HepG2 (cell line): Measurements from ENCODE around the gene PDGFB. TPM values are rescaled to one million over a fixed set of nuclear protein-coding genes. Genes with fewer than 3 reads are reported as not detected.

ENCODE experiments used
- ATAC-seq: fragments of 200-7000 bp; cut with Tn5 transposase; 3 replicates; pipeline ENCODE4 v1.9.1; 2020; ENCODE audit warnings: mild to moderate bottlenecking, moderate library complexity
- BruUV-seq: library from RNA; stranded (reverse); fragments of 400-500 nt; replicated peaks from 2 replicates; lab custom pipeline; 2021; lab: Mats Ljungman, UMichigan
- CTCF ChIA-PET: fragments of 300-600 bp; formaldehyde crosslinking; extraction: SDS; loops from one replicate; lab custom pipeline; 2021; ENCODE audit warnings: low total read pairs, inconsistent platforms, low intra/inter-chr PET ratio; lab: Yijun Ruan, JAX
- POLR2A ChIA-PET: fragments of 350-600 bp; sonication (Branson Sonifier 250); formaldehyde crosslinking; loops from one replicate; lab custom pipeline; 2020; ENCODE audit warnings: antibody characterized with exemption, inconsistent platforms; lab: Yijun Ruan, JAX
- DNase-seq: peaks from one replicate; pipeline ENCODE4 v3.0.0-alpha.2; 2015; ENCODE audit warnings: low spot score
- FAIRE-seq: peaks from 3 replicates; lab custom pipeline; 2011; peaks lifted over from hg19 to GRCh38; lab: Jason Lieb, UNC
- H2AFZ ChIP-seq: one replicate; pipeline ENCODE4 v1.6.1; 2011; ENCODE audit warnings: low read length, inconsistent platforms
- H3K27ac ChIP-seq: fragments of 300-600 bp; 3 replicates; pipeline ENCODE4 v1.8.0; 2011; ENCODE audit warnings: mixed run types, mild to moderate bottlenecking, mixed read lengths, low read length, inconsistent platforms; ENCODE audit not compliant: insufficient read depth; ENCODE audit errors: extremely low read length
- H3K27me3 ChIP-seq, 2 experiments: fragments of 200-600 bp in 1 of 2; 2 replicates in 1 of 2; 3 replicates in 1 of 2; pipeline versions ENCODE4 v1.6.0 to v1.8.0; 2011; ENCODE audit warnings: low read length in 2 of 2, mild to moderate bottlenecking in 2 of 2, moderate library complexity in 2 of 2, inconsistent platforms in 1 of 2; ENCODE audit not compliant: insufficient read depth in 2 of 2, control insufficient read depth in 1 of 2
- H3K36me3 ChIP-seq, 2 experiments: fragments of 200-600 bp in 1 of 2; replicated peaks in 1 of 2; 2 replicates in 1 of 2; 3 replicates in 1 of 2; pipeline versions ENCODE4 v1.5.1 to v1.8.0; 2011; ENCODE audit warnings: low read length in 2 of 2, inconsistent platforms in 1 of 2; ENCODE audit not compliant: insufficient read depth in 2 of 2, control insufficient read depth in 1 of 2
- H3K4me1 ChIP-seq: 2 replicates; pipeline ENCODE4 v1.5.1; 2012; ENCODE audit warnings: low read length, inconsistent platforms; ENCODE audit not compliant: insufficient read depth
- H3K4me2 ChIP-seq: 2 replicates; pipeline ENCODE4 v1.6.0; 2011; ENCODE audit warnings: low read depth, low read length, inconsistent platforms
- H3K4me3 ChIP-seq, 3 experiments: fragments of 200-600 bp in 1 of 3; sonication (generic), shearing (Covaris generic) in 1 of 3; replicated peaks in 1 of 3; 2 replicates each; pipeline ENCODE4 v1.5.1; 2011 to 2016; ENCODE audit warnings: low read length in 3 of 3, inconsistent platforms in 2 of 3, low read depth in 2 of 3, mild to moderate bottlenecking in 2 of 3, control low read depth in 1 of 3, mixed read lengths in 1 of 3; ENCODE audit not compliant: insufficient read depth in 1 of 3
- H3K79me2 ChIP-seq: one replicate; pipeline ENCODE4 v1.6.1; 2011; ENCODE audit warnings: low read length, inconsistent platforms; ENCODE audit not compliant: insufficient read depth
- H3K9ac ChIP-seq: 2 replicates; pipeline ENCODE4 v1.6.0; 2011; ENCODE audit warnings: mild to moderate bottlenecking, low read depth, low read length, inconsistent platforms; ENCODE audit not compliant: insufficient read depth
- H3K9me3 ChIP-seq: 2 replicates; pipeline ENCODE4 v1.5.1; 2012; ENCODE audit warnings: mild to moderate bottlenecking, low read length
- H4K20me1 ChIP-seq: 2 replicates; pipeline ENCODE4 v1.6.0; 2011; ENCODE audit warnings: inconsistent platforms, mild to moderate bottlenecking, low read length, moderate library complexity; ENCODE audit not compliant: insufficient read depth
- AKAP8 ChIP-seq: sonication (generic); formaldehyde crosslinking; IDR thresholded peaks from 2 replicates; pipeline ENCODE4 v1.5.1; 2020; ENCODE audit warnings: mild to moderate bottlenecking, missing genetic modification reagents
- CEBPG ChIP-seq: IDR thresholded peaks from 2 replicates; pipeline ENCODE4 v1.6.1; 2016
- DMAP1 ChIP-seq: IDR thresholded peaks from 2 replicates; pipeline ENCODE4 v1.6.1; 2016
- DNMT3B ChIP-seq: conservative IDR thresholded peaks from 2 replicates; pipeline ENCODE4 v1.6.1; 2016; ENCODE audit warnings: missing biosample characterization, control low read depth
- ETV5 ChIP-seq: IDR thresholded peaks from 2 replicates; pipeline ENCODE4 v1.6.1; 2018; ENCODE audit warnings: missing biosample characterization, missing genetic modification reagents, inconsistent platforms, borderline replicate concordance
- ETV6 ChIP-seq: sonication (generic); formaldehyde crosslinking; conservative IDR thresholded peaks from 2 replicates; pipeline ENCODE4 v1.4.0; 2020; ENCODE audit warnings: missing genetic modification reagents
- FOXP4 ChIP-seq: sonication (generic); formaldehyde crosslinking; IDR thresholded peaks from 2 replicates; pipeline ENCODE4 v1.4.0; 2020; ENCODE audit warnings: missing genetic modification reagents
- KDM5B ChIP-seq: sonication (generic); formaldehyde crosslinking; IDR thresholded peaks from 2 replicates; pipeline ENCODE4 v1.4.0; 2020; ENCODE audit warnings: missing genetic modification reagents, mild to moderate bottlenecking, borderline replicate concordance
- MED1 ChIP-seq: sonication (generic); formaldehyde crosslinking; IDR thresholded peaks from 2 replicates; pipeline ENCODE4 v1.4.0; 2020; ENCODE audit warnings: missing genetic modification reagents
- MLX ChIP-seq: IDR thresholded peaks from 2 replicates; pipeline ENCODE4 v1.6.1; 2016
- MTF1 ChIP-seq: sonication (generic); formaldehyde crosslinking; IDR thresholded peaks from 2 replicates; pipeline ENCODE4 v1.5.0; 2020; ENCODE audit warnings: missing genetic modification reagents
- NFYC ChIP-seq: IDR thresholded peaks from 2 replicates; pipeline ENCODE4 v1.6.1; 2016; ENCODE audit warnings: missing genetic modification reagents, missing compliant biosample characterization
- ZNF543 ChIP-seq: sonication (generic); formaldehyde crosslinking; IDR thresholded peaks from 2 replicates; pipeline ENCODE4 v1.4.0; 2020; ENCODE audit warnings: mild to moderate bottlenecking, missing genetic modification reagents
- ZNF644 ChIP-seq: IDR thresholded peaks from 2 replicates; pipeline ENCODE4 v1.6.1; 2016; ENCODE audit warnings: low read depth
- ZNF660 ChIP-seq: sonication (generic); formaldehyde crosslinking; IDR thresholded peaks from 2 replicates; pipeline ENCODE4 v1.5.1; 2020; ENCODE audit warnings: mild to moderate bottlenecking, low read depth, missing genetic modification reagents, borderline replicate concordance
- WGBS: methylation state at CpG from one replicate; pipeline ENCODE4 v1.1.6; 2017; ENCODE audit warnings: low lambda C conversion rate; 5-methylcytosine and 5-hydroxymethylcytosine counted together
- in situ Hi-C: cut with HindIII; loops from 2 replicates; pipeline ENCODE4 v1.10.0; 2017; ENCODE audit warnings: low pct_unique_long_range_greater_than_20kb; ENCODE audit not compliant: extremely low pct_ligation_motif_present
- intact Hi-C: fragments of 100-400 bp; cut with micrococcal nuclease; formaldehyde crosslinking; loops from one replicate; pipeline ENCODE4 v1.10.0; 2022; ENCODE audit not compliant: unreplicated experiment
- polyA plus RNA-seq, 8 experiments: library from polyadenylated mRNA; depleted of rRNA in 3 of 8; stranded (reverse) in 7 of 8; unstranded in 1 of 8; fragments of >200 nt; fragmentation: Illumina TruSeq in 4 of 8; extraction: Trizol in 4 of 8; gene quantifications; 2 replicates each; pipeline versions ENCODE4 v1.2.1 to v1.2.3, GENCODE V29; 2011 to 2016; ENCODE audit warnings: low read depth in 4 of 8, missing spikeins in 1 of 8, mixed read lengths in 1 of 8; ENCODE audit not compliant: insufficient read depth in 1 of 8
- total RNA-seq, 5 experiments: library from RNA; depleted of rRNA; stranded (reverse); fragments of >200 nt; fragmentation: Illumina TruSeq; extraction: Trizol; gene quantifications; 2 replicates each; pipeline ENCODE4 v1.2.3, GENCODE V29; 2016; ENCODE audit warnings: low read depth in 1 of 5
- TF ChIP-seq, protein P1 (sequence below): sonication (generic); formaldehyde crosslinking; IDR thresholded peaks from 2 replicates; pipeline ENCODE4 v1.5.1; 2020; ENCODE audit warnings: mild to moderate bottlenecking, missing genetic modification reagents, moderate library complexity

PDGFB gene
- total and polyA plus RNA-seq, 2 of the 13 experiments (the other 11 are each of a cell fraction or from before 2014, with no cell fraction given) = 1.4 to 10.1 TPM

DNA sequence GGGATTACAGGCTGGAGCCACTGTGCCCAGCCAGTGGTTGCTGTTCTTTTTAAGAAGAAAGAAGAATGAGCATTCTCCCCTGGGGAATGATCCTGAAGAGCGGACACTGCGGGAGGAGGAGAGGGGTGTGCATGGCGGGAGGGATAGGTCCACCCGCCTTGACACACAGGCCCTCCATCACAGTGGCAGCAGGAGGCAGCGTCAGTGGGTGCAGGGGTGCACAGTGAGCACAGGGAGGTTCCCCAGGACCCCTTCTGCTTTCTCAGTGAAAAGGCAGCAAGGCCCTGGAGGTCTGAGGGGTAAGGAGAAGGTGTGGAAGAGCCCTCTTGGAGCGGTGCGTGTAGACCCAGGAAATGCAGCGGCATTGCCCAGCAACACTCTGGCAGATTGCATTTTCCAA, 63.4 kb downstream of the PDGFB start:
- Histone ChIP-seq H3K27me3 (peaks cover 0 to 14% of the 10 kb centered on the region in 2 experiments; a peak in 1 of 5 replicates), H2AFZ (no peak overlapping the region), H3K9ac (no peak overlapping the region), H3K36me3 (no peaks in the 10 kb centered on the region), H3K4me1 (peaks cover 59% of the 10 kb centered on the region), H3K79me2 (no peaks in the 10 kb centered on the region), H3K4me3 (no peak overlapping the region), H3K4me2 (no peak overlapping the region), H3K9me3 (no peaks in the 10 kb centered on the region), H4K20me1 (no peaks in the 10 kb centered on the region), H3K27ac (no peak overlapping the region)
- intact Hi-C loops = no loop called here
- no peak for ATAC-seq
- TF ChIP-seq ZNF660 (CRISPR knock-in tag) (no peak), MTF1 (no peak), AKAP8 (CRISPR knock-in tag) (no peak), MLX (CRISPR knock-in tag) (no peak), DMAP1 (CRISPR knock-in tag) (no peak), NFYC (CRISPR knock-in tag) (no peak), CEBPG (CRISPR knock-in tag) (no peak), KDM5B (no peak), MED1 (CRISPR knock-in tag) (no peak), ZNF543 (CRISPR knock-in tag) (no peak), FOXP4 (CRISPR knock-in tag) (no peak), DNMT3B (no peak), ETV5 (CRISPR knock-in tag) (no peak), ZNF644 (CRISPR knock-in tag) (no peak), ETV6 (CRISPR knock-in tag) (no peak)
- TF ChIP-seq, protein P1, sequence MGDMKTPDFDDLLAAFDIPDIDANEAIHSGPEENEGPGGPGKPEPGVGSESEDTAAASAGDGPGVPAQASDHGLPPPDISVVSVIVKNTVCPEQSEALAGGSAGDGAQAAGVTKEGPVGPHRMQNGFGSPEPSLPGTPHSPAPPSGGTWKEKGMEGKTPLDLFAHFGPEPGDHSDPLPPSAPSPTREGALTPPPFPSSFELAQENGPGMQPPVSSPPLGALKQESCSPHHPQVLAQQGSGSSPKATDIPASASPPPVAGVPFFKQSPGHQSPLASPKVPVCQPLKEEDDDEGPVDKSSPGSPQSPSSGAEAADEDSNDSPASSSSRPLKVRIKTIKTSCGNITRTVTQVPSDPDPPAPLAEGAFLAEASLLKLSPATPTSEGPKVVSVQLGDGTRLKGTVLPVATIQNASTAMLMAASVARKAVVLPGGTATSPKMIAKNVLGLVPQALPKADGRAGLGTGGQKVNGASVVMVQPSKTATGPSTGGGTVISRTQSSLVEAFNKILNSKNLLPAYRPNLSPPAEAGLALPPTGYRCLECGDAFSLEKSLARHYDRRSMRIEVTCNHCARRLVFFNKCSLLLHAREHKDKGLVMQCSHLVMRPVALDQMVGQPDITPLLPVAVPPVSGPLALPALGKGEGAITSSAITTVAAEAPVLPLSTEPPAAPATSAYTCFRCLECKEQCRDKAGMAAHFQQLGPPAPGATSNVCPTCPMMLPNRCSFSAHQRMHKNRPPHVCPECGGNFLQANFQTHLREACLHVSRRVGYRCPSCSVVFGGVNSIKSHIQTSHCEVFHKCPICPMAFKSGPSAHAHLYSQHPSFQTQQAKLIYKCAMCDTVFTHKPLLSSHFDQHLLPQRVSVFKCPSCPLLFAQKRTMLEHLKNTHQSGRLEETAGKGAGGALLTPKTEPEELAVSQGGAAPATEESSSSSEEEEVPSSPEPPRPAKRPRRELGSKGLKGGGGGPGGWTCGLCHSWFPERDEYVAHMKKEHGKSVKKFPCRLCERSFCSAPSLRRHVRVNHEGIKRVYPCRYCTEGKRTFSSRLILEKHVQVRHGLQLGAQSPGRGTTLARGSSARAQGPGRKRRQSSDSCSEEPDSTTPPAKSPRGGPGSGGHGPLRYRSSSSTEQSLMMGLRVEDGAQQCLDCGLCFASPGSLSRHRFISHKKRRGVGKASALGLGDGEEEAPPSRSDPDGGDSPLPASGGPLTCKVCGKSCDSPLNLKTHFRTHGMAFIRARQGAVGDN (CRISPR knock-in tag) = no peak
- in situ Hi-C loops = no loop called here
- 96% methylated on average over 7 of the region's 8 CpGs for WGBS
- no peak for DNase-seq
- BruUV-seq = no TSS peak
- FAIRE-seq = no peak
- ChIA-PET CTCF (no interaction called here), POLR2A (no interaction called here)
